Smooth muscle cell (in vitro differentiated cells): ENCODE measurements around the gene NIPBL. TPM values are rescaled to one million over a fixed set of nuclear protein-coding genes. Genes with fewer than 3 reads are reported as not detected.

Experiments
- DNase-seq: peaks from one replicate; lab custom pipeline; 2025; ENCODE audit not compliant: unreplicated experiment; lab: John Stamatoyannopoulos, UW
- H2AFZ ChIP-seq: fragments of 200-600 bp; sonication (generic); 2 replicates; pipeline ENCODE4 v1.6.0; 2016; ENCODE audit warnings: antibody characterized with exemption, low read depth, mild to moderate bottlenecking
- H3F3A ChIP-seq: fragments of 200-600 bp; sonication (generic); 2 replicates; pipeline ENCODE4 v1.6.0; 2017; ENCODE audit warnings: antibody characterized with exemption, low read depth
- H3K27ac ChIP-seq: fragments of 200-600 bp; sonication (generic); 2 replicates; pipeline ENCODE4 v1.5.1; 2016; ENCODE audit warnings: low read depth, mild to moderate bottlenecking
- H3K27me3 ChIP-seq: fragments of 200-600 bp; sonication (generic); 2 replicates; pipeline ENCODE4 v1.6.1; 2016; ENCODE audit warnings: low read depth, mild to moderate bottlenecking
- H3K36me3 ChIP-seq: fragments of 200-600 bp; sonication (generic); 2 replicates; pipeline ENCODE4 v1.5.1; 2016; ENCODE audit warnings: low read depth
- H3K4me1 ChIP-seq: fragments of 200-600 bp; sonication (generic); 2 replicates; pipeline ENCODE4 v1.5.1; 2016; ENCODE audit warnings: low read depth
- H3K4me2 ChIP-seq: fragments of 200-600 bp; sonication (generic); 2 replicates; pipeline ENCODE4 v1.6.0; 2016; ENCODE audit warnings: mild to moderate bottlenecking
- H3K4me3 ChIP-seq: fragments of 200-600 bp; sonication (generic); 2 replicates; pipeline ENCODE4 v1.5.1; 2016; ENCODE audit warnings: mild to moderate bottlenecking
- H3K79me2 ChIP-seq: fragments of 200-600 bp; sonication (generic); 2 replicates; pipeline ENCODE4 v1.6.0; 2016; ENCODE audit warnings: low read depth, mild to moderate bottlenecking
- H3K9ac ChIP-seq: fragments of 200-600 bp; sonication (generic); 2 replicates; pipeline ENCODE4 v1.6.0; 2016; ENCODE audit warnings: low read depth
- H3K9me3 ChIP-seq: fragments of 200-600 bp; sonication (generic); replicated peaks from 2 replicates; pipeline ENCODE4 v1.5.1; 2016; ENCODE audit warnings: low read depth
- H4K20me1 ChIP-seq: fragments of 200-600 bp; sonication (generic); 2 replicates; pipeline ENCODE4 v1.6.0; 2016; ENCODE audit warnings: low read depth
- CTCF ChIP-seq: fragments of 200-600 bp; sonication (generic); IDR thresholded peaks from 2 replicates; pipeline ENCODE4 v1.5.1; 2017; ENCODE audit warnings: borderline replicate concordance, mild to moderate bottlenecking, antibody characterized with exemption; ENCODE audit not compliant: insufficient read depth, poor library complexity, severe bottlenecking
- WGBS: methylation state at CpG from one replicate; pipeline ENCODE4 v1.1.7; 2016; ENCODE audit warnings: low lambda C conversion rate; 5-methylcytosine and 5-hydroxymethylcytosine counted together
- polyA plus RNA-seq: library from polyadenylated mRNA; unstranded; fragments of >200 nt; fragmentation: Nextera tagmentation; extraction: Ambion mirVana; gene quantifications from 2 replicates; pipeline ENCODE4 v1.2.1, GENCODE V29; 2016
- total RNA-seq: library from RNA; depleted of rRNA; stranded (reverse); fragments of >200 nt; gene quantifications from 2 replicates; pipeline ENCODE4 v1.2.3, GENCODE V29; 2014

Gene NIPBL
- total and polyA plus RNA-seq, 2 experiments from 2014 or later: 14.7 to 46.3 TPM

- no peak overlapping the region for H3K4me2 ChIP-seq
- no peaks in the 10 kb centered on the region for H3F3A ChIP-seq
- no peak overlapping the region for H3K9ac ChIP-seq
- no peak overlapping the region for H2AFZ ChIP-seq
- H3K36me3 ChIP-seq: peaks cover 23% of the 10 kb centered on the region
- H3K27me3 ChIP-seq: no peaks in the 10 kb centered on the region
- no peaks in the 10 kb centered on the region for H3K9me3 ChIP-seq
- H3K79me2 ChIP-seq: no peaks in the 10 kb centered on the region
- no peaks in the 10 kb centered on the region for H4K20me1 ChIP-seq
- WGBS: 98% methylated on average over 4 of the region's 4 CpGs
- TF ChIP-seq CTCF: no peak
- H3K4me3 ChIP-seq: no peak overlapping the region
- DNase-seq: no peak
- no peaks in the 10 kb centered on the region for H3K4me1 ChIP-seq
- no peak overlapping the region for H3K27ac ChIP-seq
Observed at GRCh38 chr5:37111426-37112382, 235.1 kb downstream of the NIPBL start.

GRCh38 chr5:37112383-37112991, 235.9 kb downstream of the NIPBL start:
- TF ChIP-seq CTCF: no peak
- Histone ChIP-seq H3K79me2 (no peaks in the 10 kb centered on the region), H3K27me3 (no peaks in the 10 kb centered on the region), H2AFZ (no peak overlapping the region), H4K20me1 (no peaks in the 10 kb centered on the region), H3K9ac (no peak overlapping the region), H3K36me3 (peaks cover 15% of the 10 kb centered on the region), H3K9me3 (no peaks in the 10 kb centered on the region), H3K27ac (no peak overlapping the region), H3K4me3 (no peak overlapping the region), H3F3A (no peaks in the 10 kb centered on the region), H3K4me1 (no peaks in the 10 kb centered on the region), H3K4me2 (no peak overlapping the region)
- DNase-seq: no peak
- 96% methylated on average over 3 of the region's 3 CpGs for WGBS
